Urinary bladder (tissue), 4 donors: ENCODE results near the gene P3H1. TPM values are rescaled to one million over a fixed set of nuclear protein-coding genes. Genes with fewer than 3 reads are reported as not detected.
A peak's percentile ranks its signal among the peaks of the same experiment; 100 is the strongest.
"Not testable (repeated sequence)": the region's sequence is repeated elsewhere in the genome, so short reads cannot be mapped to it uniquely, and the experiment has no call there.

Source experiments
- DNase-seq: peaks from one replicate; pipeline ENCODE4 v3.0.0-alpha.2; 2015; ENCODE audit errors: extremely low spot score
- H3K27ac ChIP-seq: one replicate; pipeline ENCODE4 v1.5.1; 2013; ENCODE audit warnings: low read depth, mild to moderate bottlenecking, moderate library complexity
- H3K36me3 ChIP-seq: one replicate; pipeline ENCODE4 v1.6.1; 2013; ENCODE audit warnings: mild to moderate bottlenecking, moderate library complexity; ENCODE audit not compliant: insufficient read depth
- H3K4me1 ChIP-seq: one replicate; pipeline ENCODE4 v1.6.1; 2013; ENCODE audit warnings: mild to moderate bottlenecking, moderate library complexity; ENCODE audit not compliant: insufficient read depth
- H3K4me3 ChIP-seq: one replicate; pipeline ENCODE4 v1.5.1; 2013; ENCODE audit warnings: low read depth, low read length
- WGBS: extraction: QIAGEN DNeasy Blood & Tissue Kit; methylation state at CpG from one replicate; pipeline ENCODE4 v1.1.7; 2013; 5-methylcytosine and 5-hydroxymethylcytosine counted together
- polyA plus RNA-seq: library from polyadenylated mRNA; stranded (reverse); fragments of 200-250 nt; gene quantifications from one replicate; pipeline ENCODE4 v1.2.3, GENCODE V29; 2013
- total RNA-seq: library from RNA; depleted of rRNA; stranded (reverse); fragments of >200 nt; gene quantifications from one replicate; pipeline ENCODE4 v1.2.3, GENCODE V29; 2014
- donor health status: healthy with polysubstance abuse.
- donor health status: healthy.

P3H1 gene
- total and polyA plus RNA-seq, 2 donors, result 35.5 to 81.1 TPM

DNA sequence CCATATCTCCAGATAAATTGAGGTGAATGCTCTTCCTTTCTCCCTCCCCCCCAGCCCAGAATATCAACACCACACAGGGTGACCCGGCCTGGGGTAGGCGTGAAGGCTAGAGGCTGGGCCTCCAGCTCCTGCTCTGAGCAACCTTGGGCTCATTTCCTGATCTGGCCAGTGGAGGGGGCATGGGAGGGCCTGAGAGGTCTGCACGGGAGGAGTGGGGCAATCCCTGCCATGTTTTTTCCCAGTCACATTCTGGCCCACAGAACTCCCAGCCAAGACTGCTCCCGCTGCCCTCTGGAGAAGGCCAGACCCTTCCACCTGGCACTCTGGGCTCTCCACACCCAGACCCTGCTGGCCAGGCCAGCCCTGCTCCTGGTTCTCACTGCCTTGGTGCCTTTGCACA lies 30.7 kb downstream of the P3H1 start:
- Histone ChIP-seq H3K4me1 (no peaks in the 10 kb centered on the region), H3K36me3 (no peaks in the 10 kb centered on the region), H3K4me3 (no peak overlapping the region), H3K27ac (no peak overlapping the region)
- no peak for DNase-seq
- WGBS, result 59% methylated on average over 4 of the region's 4 CpGs

GRCh38 chr1:42735477-42736105 lies 31.2 kb downstream of the P3H1 start:
- no peaks in the 10 kb centered on the region for H3K36me3 ChIP-seq
- peak; percentile 32 for DNase-seq
- WGBS, result 88% methylated on average over 14 of the region's 14 CpGs

GRCh38 chr1:42735056-42735455 lies 31.8 kb downstream of the P3H1 start:
- H3K4me1 ChIP-seq, result no peaks in the 10 kb centered on the region
- DNase-seq, result no peak
- no peak overlapping the region for H3K27ac ChIP-seq
- WGBS, result 88% methylated on average over 11 of the region's 11 CpGs
- H3K36me3 ChIP-seq, result no peaks in the 10 kb centered on the region
- H3K4me3 ChIP-seq, result no peak overlapping the region

More at GRCh38 chr1:42735477-42736105, 31.2 kb downstream of the P3H1 start:
- Histone ChIP-seq H3K4me3 (no peak overlapping the region), H3K4me1 (no peaks in the 10 kb centered on the region), H3K27ac (no peak overlapping the region)

GRCh38 chr1:42734201-42735035 lies 32.4 kb downstream of the P3H1 start:
- Histone ChIP-seq H3K4me3 (no peak overlapping the region), H3K27ac (no peak overlapping the region), H3K4me1 (no peaks in the 10 kb centered on the region), H3K36me3 (no peaks in the 10 kb centered on the region)
- 89% methylated on average over 7 of the region's 7 CpGs for WGBS
- no peak for DNase-seq

DNA sequence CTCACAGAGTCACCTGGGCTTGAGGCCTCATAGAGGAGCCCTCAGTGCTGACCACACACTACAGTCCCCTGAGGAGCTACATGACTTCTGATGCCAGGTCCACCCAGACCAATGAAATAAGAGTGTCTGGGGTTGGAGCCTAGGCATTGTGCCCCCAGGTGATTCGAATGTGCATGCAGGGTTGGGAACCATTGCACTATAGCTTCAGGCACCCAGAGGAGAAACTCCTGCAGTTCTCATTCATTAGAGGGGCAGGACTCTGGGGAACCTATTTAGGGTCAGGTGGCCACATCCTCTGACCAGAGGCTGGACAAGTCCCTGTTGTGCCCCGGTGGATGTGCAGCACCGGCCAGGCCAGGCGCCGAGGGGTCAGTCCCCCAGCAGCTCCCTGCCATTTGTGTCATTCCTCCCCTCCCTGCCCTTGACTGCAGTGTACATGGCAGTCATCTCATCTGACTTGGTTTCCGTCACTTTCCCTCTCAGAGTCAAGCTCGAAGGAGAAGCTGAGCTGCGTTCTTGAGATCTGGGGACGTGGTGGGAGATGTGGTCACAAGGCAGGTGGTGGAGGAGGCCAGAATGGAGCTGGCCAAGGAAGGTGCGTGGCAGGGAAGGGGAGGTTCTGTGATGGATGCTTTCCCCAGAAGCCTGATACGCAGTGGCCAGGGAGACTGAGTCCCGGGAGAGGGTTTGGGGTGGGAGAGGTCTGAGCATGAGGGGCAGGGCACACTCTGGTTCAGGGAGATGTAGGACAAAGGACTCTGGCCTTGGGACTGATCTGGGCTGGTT lies 33.2 kb downstream of the P3H1 start:
- H3K4me1 ChIP-seq, result no peaks in the 10 kb centered on the region
- H3K27ac ChIP-seq, result no peak overlapping the region
- H3K4me3 ChIP-seq, result no peak overlapping the region
- no peak for DNase-seq
- WGBS, result 92% methylated on average over 12 of the region's 12 CpGs
- no peaks in the 10 kb centered on the region for H3K36me3 ChIP-seq

DNA sequence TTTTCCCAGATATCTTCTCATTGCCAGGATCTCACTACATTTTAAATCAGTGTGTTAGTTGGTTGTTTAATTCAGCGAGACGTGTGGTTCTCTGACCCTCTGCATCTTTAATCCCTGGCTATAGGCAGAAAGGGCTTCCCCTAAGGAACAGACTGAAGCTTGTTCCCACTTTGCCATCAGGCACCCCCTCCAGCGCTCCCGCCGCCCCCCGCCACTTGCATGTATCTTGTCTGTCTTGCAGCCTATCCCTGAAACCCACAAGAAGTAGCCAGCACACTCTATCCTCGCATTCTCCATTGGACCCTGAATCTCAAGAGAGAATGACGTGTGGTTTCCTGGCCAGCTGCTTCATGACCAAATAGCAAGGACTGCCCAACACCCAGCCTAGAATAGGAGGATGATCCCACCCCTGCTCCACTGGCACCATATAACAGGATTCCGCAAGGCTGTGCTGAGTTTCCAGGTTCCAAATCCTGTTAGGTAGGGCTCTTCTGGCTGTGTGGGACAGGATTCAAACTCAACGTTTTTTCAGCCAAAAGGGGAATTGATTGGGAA lies 34.6 kb downstream of the P3H1 start:
- Histone ChIP-seq H3K4me1 (no peaks in the 10 kb centered on the region), H3K36me3 (no peaks in the 10 kb centered on the region), H3K4me3 (no peak overlapping the region), H3K27ac (no peak overlapping the region)
- no peak for DNase-seq
- WGBS, result 80% methylated on average over 10 of the region's 10 CpGs

- H3K4me1 ChIP-seq, result no peaks in the 10 kb centered on the region
- H3K36me3 ChIP-seq, result no peaks in the 10 kb centered on the region
- no peak for DNase-seq
- WGBS, result 70% methylated on average over 3 of the region's 3 CpGs
- H3K4me3 ChIP-seq, result no peak overlapping the region
- no peak overlapping the region for H3K27ac ChIP-seq
These were observed 35.2 kb downstream of the P3H1 start for GRCh38 chr1:42731585-42731984.

GRCh38 chr1:42730988-42731387 lies 35.8 kb downstream of the P3H1 start:
- Histone ChIP-seq H3K27ac (no peak overlapping the region), H3K36me3 (no peaks in the 10 kb centered on the region), H3K4me3 (no peak overlapping the region), H3K4me1 (no peaks in the 10 kb centered on the region)
- WGBS, result 67% methylated on average over 4 of the region's 4 CpGs
- DNase-seq, result no peak

DNA sequence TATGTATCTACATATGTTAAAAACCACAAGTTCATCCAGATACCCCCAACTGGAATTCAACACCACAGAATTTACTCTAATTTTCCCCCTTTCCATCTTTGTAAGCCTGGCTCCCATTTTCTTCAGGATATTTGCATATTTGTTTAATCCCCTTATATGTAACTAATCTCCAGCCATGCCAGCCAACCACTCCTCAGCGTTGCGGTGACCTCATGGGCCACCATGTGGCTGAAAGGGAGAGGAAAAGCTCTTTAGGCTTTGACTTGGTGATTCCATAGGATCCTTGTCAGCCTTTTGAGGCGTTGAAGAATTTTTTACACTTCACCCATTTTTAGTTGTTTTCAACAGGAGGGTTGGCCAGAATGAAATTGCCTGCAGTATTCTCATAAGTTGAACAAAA lies 36.8 kb downstream of the P3H1 start:
- H3K4me3 ChIP-seq, result no peak overlapping the region
- H3K27ac ChIP-seq, result no peak overlapping the region
- H3K4me1 ChIP-seq, result no peaks in the 10 kb centered on the region
- H3K36me3 ChIP-seq, result no peaks in the 10 kb centered on the region
- no peak for DNase-seq
- 82% methylated on average over 3 of the region's 3 CpGs for WGBS

DNA sequence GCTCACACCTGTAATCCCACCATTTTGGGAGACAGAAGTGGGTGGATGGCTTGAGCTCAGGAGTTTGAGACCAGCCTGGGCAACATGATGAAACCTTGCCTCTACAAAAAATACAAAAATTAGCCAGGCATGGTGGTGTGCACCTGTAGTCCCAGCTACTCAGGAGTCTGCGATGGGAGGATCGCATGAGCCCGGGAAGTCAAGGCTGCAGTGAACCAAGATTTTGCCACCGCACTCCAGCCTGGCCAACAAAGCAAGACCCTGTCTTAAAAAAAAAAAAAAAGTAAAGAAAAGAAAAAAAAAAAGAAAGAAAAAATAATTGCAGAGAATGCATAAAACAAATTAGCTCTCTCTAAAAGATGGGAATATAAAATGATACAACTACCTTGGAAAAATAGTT lies 41.0 kb downstream of the P3H1 start:
- not testable (repeated sequence) for H3K27ac ChIP-seq, DNase-seq
- WGBS, result 94% methylated on average over 4 of the region's 4 CpGs

GRCh38 chr1:42723511-42723910 lies 43.3 kb downstream of the P3H1 start:
- WGBS, result 84% methylated on average over 6 of the region's 6 CpGs
- no peak overlapping the region for H3K4me3 ChIP-seq
- H3K36me3 ChIP-seq, result no peaks in the 10 kb centered on the region
- no peak overlapping the region for H3K27ac ChIP-seq
- H3K4me1 ChIP-seq, result no peaks in the 10 kb centered on the region
- DNase-seq, result no peak

More for the DNA sequence above, 41.0 kb downstream of the P3H1 start:
- H3K4me3 ChIP-seq, H3K36me3 ChIP-seq, H3K4me1 ChIP-seq: not testable (repeated sequence)

DNA sequence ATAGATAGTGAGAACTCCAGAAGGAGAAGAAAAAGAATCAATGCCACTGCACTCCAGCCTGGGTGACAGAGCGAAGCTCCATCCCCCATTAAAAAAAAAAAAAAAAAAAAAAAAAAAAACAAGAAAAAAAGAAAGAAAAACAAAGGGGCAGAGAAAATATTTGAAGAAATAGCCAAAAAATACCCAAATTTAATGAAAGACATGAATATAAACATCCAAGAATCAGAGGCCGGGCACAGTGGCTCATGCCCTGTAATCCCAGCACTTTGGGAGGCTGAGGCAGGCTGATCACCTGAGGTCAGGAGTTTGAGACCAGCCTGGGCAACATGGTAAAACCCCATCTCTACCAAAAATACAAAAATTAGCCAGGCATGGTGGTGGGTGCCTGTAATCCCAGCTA lies 44.4 kb downstream of the P3H1 start:
- H3K36me3 ChIP-seq, DNase-seq, H3K4me1 ChIP-seq, H3K27ac ChIP-seq, H3K4me3 ChIP-seq: not testable (repeated sequence)
- 98% methylated on average over 2 of the region's 2 CpGs for WGBS

- no peak for DNase-seq
- Histone ChIP-seq H3K36me3 (no peaks in the 10 kb centered on the region), H3K4me3 (no peak overlapping the region), H3K27ac (no peak overlapping the region), H3K4me1 (no peaks in the 10 kb centered on the region)
- WGBS, result 97% methylated on average over 3 of the region's 3 CpGs
These were observed 44.9 kb downstream of the P3H1 start for GRCh38 chr1:42721926-42722325.
